BLaER1 (cell line): ENCODE data around the gene RPL11.
A peak's percentile ranks its signal among the peaks of the same experiment; 100 is the strongest.
"Not testable (repeated sequence)": the region's sequence is repeated elsewhere in the genome, so short reads cannot be mapped to it uniquely, and the experiment has no call there.

Experiments
- H3K27ac ChIP-seq: shearing (Covaris generic); formaldehyde crosslinking; 2 replicates; pipeline ENCODE4 v1.8.1; 2022
- H3K27me3 ChIP-seq: shearing (Covaris generic); formaldehyde crosslinking; 2 replicates; pipeline ENCODE4 v1.8.1; 2022
- H3K36me3 ChIP-seq: shearing (Covaris generic); formaldehyde crosslinking; 2 replicates; pipeline ENCODE4 v1.8.1; 2022
- H3K4me1 ChIP-seq: shearing (Covaris generic); formaldehyde crosslinking; 2 replicates; pipeline ENCODE4 v1.8.1; 2022
- H3K4me2 ChIP-seq: shearing (Covaris generic); formaldehyde crosslinking; 2 replicates; pipeline ENCODE4 v1.8.1; 2022
- H3K4me3 ChIP-seq: shearing (Covaris generic); formaldehyde crosslinking; 2 replicates; pipeline ENCODE4 v1.8.1; 2022
- H3K9ac ChIP-seq: shearing (Covaris generic); formaldehyde crosslinking; 2 replicates; pipeline ENCODE4 v1.8.1; 2022
- H3K9me3 ChIP-seq: shearing (Covaris generic); formaldehyde crosslinking; 2 replicates; pipeline ENCODE4 v1.8.1; 2022
- H4K20me1 ChIP-seq: shearing (Covaris generic); formaldehyde crosslinking; 2 replicates; pipeline ENCODE4 v1.8.1; 2022
- Cebpa-rat ChIP-seq: shearing (Covaris generic); IDR thresholded peaks from 2 replicates; pipeline ENCODE4 v1.8.1; 2022

RPL11 gene

GRCh38 chr1:23691499-23692307 lies at the start of gene RPL11:
RPL11 (plus strand) TSS chr1:23691806; CDS start chr1:23691824, 18 bp downstream.
- H3K4me2 ChIP-seq, result peak within 1 kb of the TSS; percentile 95
- peaks cover 51% of the 10 kb centered on the region for H4K20me1 ChIP-seq
- peaks cover 45% of the 10 kb centered on the region for H3K36me3 ChIP-seq
- peaks cover 44% of the 10 kb centered on the region for H3K4me1 ChIP-seq
- peaks cover 31% of the 10 kb centered on the region for H3K9me3 ChIP-seq
- peak within 1 kb of the TSS; percentile 98 for H3K9ac ChIP-seq
- TF ChIP-seq Cebpa-rat, result no peak
- H3K27ac ChIP-seq, result peak within 1 kb of the TSS; percentile 98
- no peaks in the 10 kb centered on the region for H3K27me3 ChIP-seq
- peak within 1 kb of the TSS; percentile 90 for H3K4me3 ChIP-seq

GRCh38 chr1:23643736-23644554 lies 47.7 kb upstream of the RPL11 start:
- H3K4me1 ChIP-seq, result peaks cover 52% of the 10 kb centered on the region
- TF ChIP-seq Cebpa-rat, result no peak
- H3K4me2 ChIP-seq, result peak overlapping the region; percentile 52
- H3K9me3 ChIP-seq, result no peaks in the 10 kb centered on the region
- no peak overlapping the region for H3K9ac ChIP-seq
- no peaks in the 10 kb centered on the region for H3K27me3 ChIP-seq
- H3K4me3 ChIP-seq, result no peak overlapping the region
- H4K20me1 ChIP-seq, result no peaks in the 10 kb centered on the region
- H3K36me3 ChIP-seq, result no peaks in the 10 kb centered on the region
- peak overlapping the region; percentile 52 for H3K27ac ChIP-seq

- Histone ChIP-seq H3K4me3 (no peak overlapping the region), H3K4me1 (peaks cover 46% of the 10 kb centered on the region), H3K9ac (no peak overlapping the region), H3K4me2 (peak overlapping the region; percentile 52), H4K20me1 (no peaks in the 10 kb centered on the region), H3K27ac (peak overlapping the region; percentile 52), H3K36me3 (no peaks in the 10 kb centered on the region), H3K9me3 (no peaks in the 10 kb centered on the region), H3K27me3 (no peaks in the 10 kb centered on the region)
- no peak for TF ChIP-seq Cebpa-rat
Measured at GRCh38 chr1:23644555-23644866, 47.1 kb upstream of the RPL11 start.

- H3K9ac ChIP-seq, result no peak overlapping the region
- H3K27ac ChIP-seq, result peak overlapping the region; percentile 52
- H3K27me3 ChIP-seq, result no peaks in the 10 kb centered on the region
- no peak for TF ChIP-seq Cebpa-rat
- H3K4me1 ChIP-seq, result peaks cover 38% of the 10 kb centered on the region
- H3K9me3 ChIP-seq, result no peaks in the 10 kb centered on the region
- no peaks in the 10 kb centered on the region for H4K20me1 ChIP-seq
- no peaks in the 10 kb centered on the region for H3K36me3 ChIP-seq
- peak overlapping the region; percentile 52 for H3K4me2 ChIP-seq
- H3K4me3 ChIP-seq, result no peak overlapping the region
Measured at GRCh38 chr1:23645338-23645737, 46.3 kb upstream of the RPL11 start.

- TF ChIP-seq Cebpa-rat, result no peak
- Histone ChIP-seq H4K20me1 (no peaks in the 10 kb centered on the region), H3K27me3 (no peaks in the 10 kb centered on the region), H3K27ac (no peak overlapping the region), H3K4me1 (peaks cover 32% of the 10 kb centered on the region), H3K4me2 (no peak overlapping the region), H3K4me3 (no peak overlapping the region), H3K9ac (no peak overlapping the region), H3K36me3 (no peaks in the 10 kb centered on the region), H3K9me3 (no peaks in the 10 kb centered on the region)
Measured at GRCh38 chr1:23646091-23646490, 45.5 kb upstream of the RPL11 start.

- Histone ChIP-seq H3K4me1 (peaks cover 34% of the 10 kb centered on the region), H3K9me3 (no peaks in the 10 kb centered on the region), H3K36me3 (no peaks in the 10 kb centered on the region), H3K4me2 (no peak overlapping the region), H4K20me1 (no peaks in the 10 kb centered on the region), H3K27ac (no peak overlapping the region), H3K4me3 (no peak overlapping the region), H3K9ac (no peak overlapping the region), H3K27me3 (no peaks in the 10 kb centered on the region)
- TF ChIP-seq Cebpa-rat, result no peak
Measured at GRCh38 chr1:23646541-23646940, 45.1 kb upstream of the RPL11 start.

GRCh38 chr1:23648576-23648975 lies 43.0 kb upstream of the RPL11 start:
- H3K9ac ChIP-seq, result no peak overlapping the region
- H3K4me2 ChIP-seq, result peak overlapping the region; percentile 41
- TF ChIP-seq Cebpa-rat, result no peak
- H3K36me3 ChIP-seq, result no peaks in the 10 kb centered on the region
- peaks cover 34% of the 10 kb centered on the region for H3K4me1 ChIP-seq
- no peaks in the 10 kb centered on the region for H3K27me3 ChIP-seq
- H3K4me3 ChIP-seq, result no peak overlapping the region
- H4K20me1 ChIP-seq, result no peaks in the 10 kb centered on the region
- no peaks in the 10 kb centered on the region for H3K9me3 ChIP-seq
- H3K27ac ChIP-seq, result no peak overlapping the region

- H4K20me1 ChIP-seq, H3K27ac ChIP-seq, H3K9me3 ChIP-seq, H3K4me2 ChIP-seq, H3K27me3 ChIP-seq, H3K4me3 ChIP-seq, H3K36me3 ChIP-seq, H3K9ac ChIP-seq: not testable (repeated sequence)
- H3K4me1 ChIP-seq, result peaks cover 30% of the 10 kb centered on the region
Measured at GRCh38 chr1:23649157-23649556, 42.4 kb upstream of the RPL11 start.

GRCh38 chr1:23650344-23650990 lies 41.1 kb upstream of the RPL11 start:
- no peak overlapping the region for H3K27ac ChIP-seq
- H3K4me2 ChIP-seq, result no peak overlapping the region
- H3K27me3 ChIP-seq, result no peaks in the 10 kb centered on the region

More at GRCh38 chr1:23650344-23650990, 41.1 kb upstream of the RPL11 start:
- no peak overlapping the region for H3K4me3 ChIP-seq
- TF ChIP-seq Cebpa-rat, result no peak
- H3K9ac ChIP-seq, result no peak overlapping the region
- H3K36me3 ChIP-seq, result no peaks in the 10 kb centered on the region
- no peaks in the 10 kb centered on the region for H3K9me3 ChIP-seq
- peaks cover 18% of the 10 kb centered on the region for H3K4me1 ChIP-seq
- no peaks in the 10 kb centered on the region for H4K20me1 ChIP-seq
